Tongue (tissue), 2 donors: ENCODE measurements around the gene ALX1. TPM values are rescaled to one million over a fixed set of nuclear protein-coding genes. Genes with fewer than 3 reads are reported as not detected.

Experiments
- DNase-seq: peaks from one replicate; pipeline ENCODE4 v3.0.0-alpha.2; 2015
- total RNA-seq: library from RNA; depleted of rRNA; stranded (reverse); fragments of >200 nt; gene quantifications from one replicate; pipeline ENCODE4 v1.2.3, GENCODE V29; 2014

ALX1 gene
- 2.7 TPM for total RNA-seq

- peak; percentile 70 for DNase-seq
Observed at GRCh38 chr12:85280165-85280983, at the start of gene ALX1. Gene ALX1, plus strand, starts transcription at chr12:85280220. Its CDS starts 42 bp downstream, at chr12:85280262.

GRCh38 chr12:85237327-85237726, 42.7 kb upstream of the ALX1 start:
- DNase-seq: no peak

GRCh38 chr12:85244561-85244960, 35.5 kb upstream of the ALX1 start:
- no peak for DNase-seq

GRCh38 chr12:85253853-85254252, 26.2 kb upstream of the ALX1 start:
- no peak for DNase-seq

- DNase-seq: no peak
Observed at GRCh38 chr12:85257671-85258070, 22.3 kb upstream of the ALX1 start.

- no peak for DNase-seq
Observed at GRCh38 chr12:85260447-85260846, 19.6 kb upstream of the ALX1 start.

GRCh38 chr12:85260896-85261295, 19.1 kb upstream of the ALX1 start:
- DNase-seq: no peak

- no peak for DNase-seq
Observed at GRCh38 chr12:85266356-85266755, 13.7 kb upstream of the ALX1 start.

- peak; percentile 32 for DNase-seq
Observed at GRCh38 chr12:85273381-85274314, 6.4 kb upstream of the ALX1 start.

GRCh38 chr12:85274315-85274651, 5.7 kb upstream of the ALX1 start:
- no peak for DNase-seq

- peak; percentile 28 for DNase-seq
Observed at GRCh38 chr12:85275374-85275773, 4.6 kb upstream of the ALX1 start.

- peak; percentile 80 for DNase-seq
Observed at GRCh38 chr12:85277191-85277590, 2.8 kb upstream of the ALX1 start.

GRCh38 chr12:85277900-85278597, 2.0 kb upstream of the ALX1 start:
- peak; percentile 7 for DNase-seq

- DNase-seq: no peak
Observed at GRCh38 chr12:85278598-85279448, 1.2 kb upstream of the ALX1 start.

GRCh38 chr12:85279449-85280164, 413 bp upstream of the ALX1 start:
- DNase-seq: peak; percentile 43

GRCh38 chr12:85280984-85281630, 1.1 kb downstream of the ALX1 start:
- peak; percentile 68 for DNase-seq

- no peak for DNase-seq
Observed at GRCh38 chr12:85281636-85282312, 1.8 kb downstream of the ALX1 start.

GRCh38 chr12:85283560-85283959, 3.5 kb downstream of the ALX1 start:
- DNase-seq: peak; percentile 1

GRCh38 chr12:85296362-85296761, 16.3 kb downstream of the ALX1 start:
- DNase-seq: no peak

GRCh38 chr12:85299053-85299452, 19.0 kb downstream of the ALX1 start:
- no peak for DNase-seq
